ENCODE data around the gene GALNT16.
"Not testable (repeated sequence)": the region's sequence is repeated elsewhere in the genome, so short reads cannot be mapped to it uniquely, and the experiment has no call there.

GALNT16 gene

GRCh38 chr14:69370061-69370460, 110.1 kb downstream of the GALNT16 start:
- DNase-seq: peak in 1 of 3 experiments; percentile 42

DNA sequence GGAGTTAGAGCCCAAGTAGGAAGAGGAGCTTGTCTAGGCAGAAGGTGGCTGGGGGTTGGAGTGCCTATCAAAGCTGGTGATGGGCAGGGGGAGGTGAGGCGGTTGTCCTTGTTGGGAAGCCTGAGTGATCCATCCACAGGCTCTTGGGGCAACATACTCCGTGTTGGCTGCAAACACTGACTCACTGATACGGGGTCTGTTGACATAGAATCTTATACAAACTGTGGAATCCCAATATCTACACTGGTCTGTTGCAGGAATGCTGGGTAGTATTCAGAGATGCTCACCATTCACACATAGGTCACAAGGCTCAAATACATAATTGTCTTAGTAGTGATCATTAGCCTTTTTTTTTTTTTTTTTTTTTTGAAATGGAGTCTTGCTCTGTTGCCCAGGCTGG, 112.2 kb downstream of the GALNT16 start:
- no peak for DNase-seq

GRCh38 chr14:69373104-69373503, 113.1 kb downstream of the GALNT16 start:
- DNase-seq: peak in 2 of 3 experiments; percentile 69 to 93

- no peak for DNase-seq
Measured at GRCh38 chr14:69374235-69374634, 114.3 kb downstream of the GALNT16 start.

DNA sequence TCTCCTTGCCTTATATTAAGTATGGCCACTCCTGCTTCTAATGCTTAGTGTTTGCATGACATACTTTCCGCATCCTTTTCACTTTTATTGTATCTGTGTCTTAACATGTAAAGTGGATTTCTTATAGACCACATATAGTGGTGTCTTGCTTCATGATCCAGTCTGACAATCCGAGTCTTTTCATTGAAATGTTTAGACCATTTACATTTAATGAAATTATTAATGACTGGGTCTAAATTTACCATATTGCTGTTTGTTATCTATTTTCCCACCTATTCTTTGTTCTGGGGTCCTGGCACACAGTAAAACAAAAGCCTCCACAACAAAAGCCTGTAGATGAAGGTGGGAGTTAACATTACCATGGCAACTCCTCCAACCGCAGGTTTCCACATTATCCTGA, 115.2 kb downstream of the GALNT16 start:
- DNase-seq: no peak

DNA sequence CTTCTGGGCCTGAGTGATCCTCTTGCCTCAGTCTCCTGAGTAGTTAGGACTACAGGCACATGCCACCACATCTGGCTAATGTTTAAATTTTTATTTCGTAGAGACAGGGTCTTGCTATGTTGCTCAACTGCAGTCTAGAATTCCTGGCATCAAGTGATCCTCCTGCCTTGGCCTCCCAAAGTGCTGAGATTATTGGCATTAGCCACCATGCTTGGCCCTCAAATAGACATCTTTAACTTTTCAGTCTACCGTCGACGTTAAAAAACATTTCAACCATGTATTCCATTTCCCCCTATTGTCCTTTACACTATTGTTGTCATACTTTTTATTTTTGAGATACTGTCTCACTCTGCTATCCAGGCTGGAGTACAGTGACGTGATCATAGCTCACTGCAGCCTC, 115.8 kb downstream of the GALNT16 start:
- no peak for DNase-seq

GRCh38 chr14:69376439-69376838, 116.5 kb downstream of the GALNT16 start:
- DNase-seq: no peak

- no peak for DNase-seq
Measured at GRCh38 chr14:69378274-69378673, 118.3 kb downstream of the GALNT16 start.

- DNase-seq: no peak
Measured at GRCh38 chr14:69387311-69387710, 127.4 kb downstream of the GALNT16 start.

- DNase-seq: not testable (repeated sequence)
Measured at GRCh38 chr14:69391400-69391799, 131.4 kb downstream of the GALNT16 start.

DNA sequence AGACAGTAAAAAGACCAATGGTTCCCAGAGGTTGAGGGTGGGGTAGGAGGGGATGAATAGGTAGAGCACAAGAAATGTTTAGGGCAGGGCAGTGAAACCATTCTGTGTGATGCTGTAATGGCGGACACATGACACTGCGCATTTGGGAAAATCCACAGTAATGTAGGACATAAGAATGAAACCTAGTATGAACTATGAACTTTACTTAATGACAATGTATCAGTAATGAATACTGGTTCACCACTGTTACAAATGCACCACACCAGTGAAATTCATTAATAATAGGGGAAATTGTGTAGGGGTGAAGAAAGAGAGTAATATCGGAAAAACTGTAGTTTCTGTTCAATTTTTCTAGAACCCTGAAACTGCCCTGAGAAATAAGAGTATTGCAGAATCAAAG, 132.5 kb downstream of the GALNT16 start:
- no peak for DNase-seq

- DNase-seq: no peak
Measured at GRCh38 chr14:69395929-69396328, 136.0 kb downstream of the GALNT16 start.

GRCh38 chr14:69398053-69398817, 138.3 kb downstream of the GALNT16 start, which contains the start of the genes ERH and SLC39A9:
TSS of gene ERH (minus strand) at chr14:69398299. CDS start at chr14:69398233, 66 bp downstream.
TSS of gene SLC39A9 (plus strand) at chr14:69398692. CDS start at chr14:69399370, 678 bp downstream.
- DNase-seq: peak; percentile 99 to 100 (median 100)

DNA sequence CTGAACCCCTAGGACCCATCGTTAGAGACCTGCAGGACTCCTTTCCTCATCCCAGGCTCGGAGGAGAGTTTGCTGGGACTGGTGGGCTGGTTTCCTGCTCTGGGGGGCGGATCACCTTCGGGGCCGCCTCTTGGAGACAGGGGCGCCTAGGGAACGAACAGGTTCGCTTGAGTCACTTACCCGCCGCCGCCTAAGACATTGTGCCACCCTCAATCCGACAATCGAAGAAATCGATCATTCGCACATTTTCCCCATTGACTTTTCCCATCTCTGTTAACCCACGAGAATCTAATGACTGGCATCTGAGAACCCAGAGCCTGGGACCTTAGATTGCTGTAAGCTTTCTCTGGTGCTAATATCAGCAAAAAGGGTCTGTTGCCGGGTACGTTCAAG, 138.9 kb downstream of the GALNT16 start:
- DNase-seq: peak in 1 of 3 experiments; percentile 80

DNA sequence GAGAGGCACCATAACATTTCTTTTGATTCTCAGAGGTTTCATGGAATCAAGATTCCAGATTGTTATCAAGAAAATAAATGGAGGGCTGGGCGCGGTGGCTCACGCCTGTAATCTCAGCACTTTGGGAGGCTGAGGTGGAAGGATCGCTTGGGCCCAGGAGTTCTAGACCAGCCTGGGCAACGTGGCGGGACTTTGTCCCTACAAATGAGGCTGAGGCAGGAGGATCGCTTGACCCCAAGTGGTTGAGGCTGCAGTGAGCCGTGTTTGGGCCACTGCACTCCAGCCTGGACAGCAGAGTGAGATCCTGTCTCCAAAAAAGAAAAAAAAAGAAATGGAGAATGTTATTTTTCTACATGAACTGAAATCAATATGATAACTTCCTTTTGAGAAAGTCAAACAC, 139.8 kb downstream of the GALNT16 start:
- DNase-seq: no peak

DNA sequence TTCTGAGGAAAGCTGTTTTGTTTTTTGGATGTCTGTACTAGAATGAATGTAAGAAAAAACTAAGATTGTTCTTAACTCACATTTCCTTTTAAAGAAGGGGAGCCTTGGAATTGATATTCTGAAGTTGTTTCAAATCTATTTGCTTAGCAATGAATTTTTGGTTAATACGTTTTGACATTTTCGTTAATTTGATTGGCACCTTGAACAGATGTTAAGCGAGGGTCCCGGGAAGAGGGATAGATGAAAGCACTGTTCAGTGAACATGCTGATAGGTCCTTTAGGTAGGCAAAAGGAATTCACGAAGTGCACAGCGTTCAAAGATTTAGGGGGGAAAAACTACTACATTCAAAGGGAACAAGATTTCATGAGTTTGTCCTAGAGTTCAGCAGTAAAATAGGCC, 140.2 kb downstream of the GALNT16 start:
- no peak for DNase-seq

- DNase-seq: no peak
Measured at GRCh38 chr14:69401841-69402240, 141.9 kb downstream of the GALNT16 start.

DNA sequence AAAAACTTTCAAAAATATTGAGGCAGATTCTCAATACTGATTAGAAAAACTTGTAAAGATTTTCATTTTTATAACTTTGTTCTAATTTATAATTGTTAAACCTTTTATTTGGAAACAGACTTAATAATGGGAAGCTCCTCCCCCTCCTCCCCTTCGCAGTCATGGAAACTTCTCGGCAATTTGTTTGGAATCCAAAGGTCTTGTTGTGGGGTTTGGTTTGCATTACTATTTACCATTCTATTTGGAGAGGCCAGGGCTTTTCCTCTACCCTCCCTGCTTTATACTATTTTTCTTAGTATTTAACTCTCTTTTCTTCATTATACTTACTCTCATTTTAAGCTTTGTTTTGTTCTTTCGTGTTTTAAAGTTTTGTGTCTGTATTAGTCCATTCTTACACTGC, 144.5 kb downstream of the GALNT16 start:
- DNase-seq: no peak

DNA sequence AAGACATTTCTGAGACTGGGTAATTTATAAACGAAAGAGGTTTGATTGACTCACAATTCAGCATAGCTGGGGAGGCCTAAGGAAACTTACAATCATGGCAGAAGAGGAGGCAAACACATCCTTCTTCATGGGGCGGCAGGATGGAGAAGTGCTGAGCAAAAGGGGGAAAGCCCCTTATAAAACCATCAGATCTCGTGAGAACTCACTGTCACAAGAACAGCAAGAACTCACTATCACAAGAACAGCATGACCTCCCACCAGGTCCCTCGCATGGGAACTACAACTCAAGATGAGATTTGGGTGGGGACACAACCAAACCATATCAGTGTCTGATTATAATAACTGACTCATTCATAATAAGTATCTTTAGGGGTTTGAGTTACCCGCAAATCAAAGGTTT, 144.9 kb downstream of the GALNT16 start:
- no peak for DNase-seq

DNA sequence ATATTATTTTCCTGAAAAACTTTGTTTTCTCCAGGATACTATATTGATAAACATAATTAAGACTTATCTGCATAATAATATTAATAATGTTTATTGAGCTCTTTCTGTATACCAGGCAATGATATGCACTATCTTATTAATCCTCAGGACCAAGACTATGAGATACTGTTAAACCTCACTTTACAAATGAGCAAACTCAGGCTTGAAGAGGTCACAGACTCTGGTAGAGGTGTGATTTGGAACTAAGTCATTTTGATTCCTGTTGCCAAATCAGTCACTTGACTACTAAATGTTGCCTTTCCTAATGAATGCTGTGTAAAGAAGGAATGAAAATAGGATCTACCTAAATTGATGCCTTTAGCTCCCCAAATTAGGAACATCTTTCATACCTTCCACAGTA, 145.8 kb downstream of the GALNT16 start:
- no peak for DNase-seq
